D721Med (cell line): ENCODE measurements around the gene CTTNBP2NL.
"Not testable (repeated sequence)": the region's sequence is repeated elsewhere in the genome, so short reads cannot be mapped to it uniquely, and the experiment has no call there.

Source experiments
- DNase-seq: peaks from one replicate; pipeline ENCODE4 v3.0.0; 2011; ENCODE audit warnings: low spot score; ENCODE audit not compliant: insufficient read length
- FAIRE-seq: peaks from 2 replicates; lab custom pipeline; 2011; peaks lifted over from hg19 to GRCh38; lab: Jason Lieb, UNC
- TF ChIP-seq, protein P1 (sequence below): IDR thresholded peaks from 2 replicates; pipeline ENCODE4 v1.5.1; 2012; ENCODE audit warnings: mild to moderate bottlenecking, control low read depth; ENCODE audit not compliant: insufficient read depth; ENCODE audit errors: missing control alignments

Gene CTTNBP2NL

DNA sequence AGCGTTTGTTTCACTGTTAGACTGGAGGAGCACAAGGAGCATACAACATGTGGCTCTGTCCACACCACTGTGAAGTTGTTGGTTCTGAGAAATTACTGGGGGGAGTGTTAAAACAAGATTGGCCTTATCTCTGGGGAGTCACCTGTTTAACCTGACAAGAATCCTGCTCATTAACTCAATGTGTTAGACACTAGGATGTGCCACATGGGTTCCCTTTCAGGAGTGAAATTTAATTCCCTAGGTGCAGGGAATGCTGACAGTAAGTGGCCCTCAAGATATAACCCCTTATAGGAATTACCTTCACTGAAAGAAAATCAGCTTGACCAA is 66.9 kb downstream of the CTTNBP2NL start:
- no peak for FAIRE-seq
- no peak for DNase-seq
- TF ChIP-seq, protein P1, sequence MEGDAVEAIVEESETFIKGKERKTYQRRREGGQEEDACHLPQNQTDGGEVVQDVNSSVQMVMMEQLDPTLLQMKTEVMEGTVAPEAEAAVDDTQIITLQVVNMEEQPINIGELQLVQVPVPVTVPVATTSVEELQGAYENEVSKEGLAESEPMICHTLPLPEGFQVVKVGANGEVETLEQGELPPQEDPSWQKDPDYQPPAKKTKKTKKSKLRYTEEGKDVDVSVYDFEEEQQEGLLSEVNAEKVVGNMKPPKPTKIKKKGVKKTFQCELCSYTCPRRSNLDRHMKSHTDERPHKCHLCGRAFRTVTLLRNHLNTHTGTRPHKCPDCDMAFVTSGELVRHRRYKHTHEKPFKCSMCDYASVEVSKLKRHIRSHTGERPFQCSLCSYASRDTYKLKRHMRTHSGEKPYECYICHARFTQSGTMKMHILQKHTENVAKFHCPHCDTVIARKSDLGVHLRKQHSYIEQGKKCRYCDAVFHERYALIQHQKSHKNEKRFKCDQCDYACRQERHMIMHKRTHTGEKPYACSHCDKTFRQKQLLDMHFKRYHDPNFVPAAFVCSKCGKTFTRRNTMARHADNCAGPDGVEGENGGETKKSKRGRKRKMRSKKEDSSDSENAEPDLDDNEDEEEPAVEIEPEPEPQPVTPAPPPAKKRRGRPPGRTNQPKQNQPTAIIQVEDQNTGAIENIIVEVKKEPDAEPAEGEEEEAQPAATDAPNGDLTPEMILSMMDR, result no peak

GRCh38 chr1:112464501-112464900 is 68.5 kb downstream of the CTTNBP2NL start:
- DNase-seq, result no peak
- TF ChIP-seq, protein P1, result no peak
- no peak for FAIRE-seq

- TF ChIP-seq, protein P1, result no peak
- no peak for FAIRE-seq
Observed at GRCh38 chr1:112465122-112465521, 69.1 kb downstream of the CTTNBP2NL start.

DNA sequence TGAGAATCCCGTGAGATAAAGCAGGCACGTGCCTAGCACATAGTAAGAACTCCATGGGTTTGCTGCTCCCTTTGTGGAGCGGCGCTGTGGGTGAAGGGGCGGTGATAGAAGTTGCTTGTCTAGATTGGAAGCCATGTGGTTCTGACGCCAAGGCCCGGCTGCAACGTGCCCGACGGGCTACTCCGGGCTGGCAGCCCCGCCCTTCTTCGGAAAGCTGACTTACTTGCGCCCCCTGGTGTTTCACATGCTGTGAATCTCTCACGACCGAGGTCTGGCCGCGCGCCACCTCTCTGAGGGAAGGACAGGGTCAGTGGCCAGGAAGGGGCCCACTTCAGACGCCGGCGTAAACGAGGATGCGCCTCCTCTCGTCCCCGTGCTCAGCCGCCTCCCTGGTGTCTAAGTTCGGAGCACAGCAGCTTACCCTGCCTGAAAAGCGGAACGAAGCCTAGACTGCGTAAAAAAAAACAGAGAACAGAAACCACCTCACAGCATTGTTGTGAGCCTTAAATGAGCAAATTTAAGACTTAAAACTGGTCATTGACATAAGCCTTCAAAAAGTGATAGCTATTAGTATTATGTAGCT is 70.2 kb downstream of the CTTNBP2NL start:
- FAIRE-seq (no peak), DNase-seq (peak; percentile 53)
- TF ChIP-seq, protein P1, result peak; percentile 81

More at GRCh38 chr1:112465122-112465521, 69.1 kb downstream of the CTTNBP2NL start:
- no peak for DNase-seq

GRCh38 chr1:112470324-112470723 is 74.3 kb downstream of the CTTNBP2NL start:
- not testable (repeated sequence) for DNase-seq, FAIRE-seq

GRCh38 chr1:112470966-112471365 is 75.0 kb downstream of the CTTNBP2NL start:
- TF ChIP-seq, protein P1, result no peak
- no peak for DNase-seq
- no peak for FAIRE-seq

DNA sequence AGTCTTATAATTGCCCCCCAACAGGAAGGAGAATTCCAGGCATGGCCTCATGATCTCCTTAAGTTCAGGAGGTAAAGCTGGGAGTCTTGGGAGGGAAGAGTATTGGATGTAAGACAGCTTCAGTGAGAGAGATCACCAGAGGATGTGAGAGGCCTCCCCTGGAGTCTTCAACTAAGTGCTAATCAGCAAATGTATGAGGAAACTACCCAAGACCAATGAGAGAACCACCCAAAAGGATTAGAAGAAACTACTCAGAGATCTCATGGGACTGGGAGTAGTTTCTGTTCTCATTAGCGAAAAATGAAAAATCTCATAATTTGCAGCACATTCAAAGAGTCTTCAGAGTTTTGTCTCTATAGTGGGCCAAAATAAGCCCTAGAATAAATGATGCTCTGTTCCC is 76.1 kb downstream of the CTTNBP2NL start:
- FAIRE-seq, result no peak
- no peak for DNase-seq
- TF ChIP-seq, protein P1, result no peak

GRCh38 chr1:112477550-112477949 is 81.5 kb downstream of the CTTNBP2NL start:
- DNase-seq (no peak), FAIRE-seq (no peak)
- TF ChIP-seq, protein P1, result no peak
